ENCODE measurements around the gene ABTB1. TPM values are rescaled to one million over a fixed set of nuclear protein-coding genes. Genes with fewer than 3 reads are reported as not detected.

Gene ABTB1
- total RNA-seq, 1 experiment from 2014 or later, result 12.5 TPM

GRCh38 chr3:127684871-127685707, 12.3 kb downstream of the ABTB1 start:
- TF ChIP-seq ZBTB43 (CRISPR knock-in tag; IDR thresholded peaks at IDR 0.05) (no peak), AFF4 (CRISPR knock-in tag; IDR thresholded peaks at IDR 0.05; ENCODE audit: borderline replicate concordance) (no peak), FOXP4 (CRISPR knock-in tag; IDR thresholded peaks at IDR 0.05) (no peak), IRF1 (CRISPR knock-in tag; IDR thresholded peaks at IDR 0.05) (no peak)
- Mint-ChIP-seq H3K4me1 (peaks cover 26% of the 10 kb centered on the region), H3K9me3 (no peaks in the 10 kb centered on the region), H3K27me3 (ENCODE audit: low read depth) (no peaks in the 10 kb centered on the region), H3K27ac (no peak overlapping the region), H3K4me3 (no peak overlapping the region), H3K36me3 (no peaks in the 10 kb centered on the region)
- DNase-seq (ENCODE audit: low spot score) (peak; percentile 7), ATAC-seq (no peak)
- CTCF ChIA-PET, result interaction anchor here (0.8 to 8.5 kb wide), 6 partner anchors 11 to 275 kb away, joined by 3 to 127 read pairs (median 6); no protein-coding TSS in a partner anchor
- POLR2A ChIA-PET, result no interaction called here

- CTCF ChIA-PET, result interaction anchor here (0.8 to 8.5 kb wide), 2 partner anchors 10 to 111 kb away, joined by 3 to 127 read pairs; no protein-coding TSS in a partner anchor
- no peaks in the 10 kb centered on the region for H3K27me3 Mint-ChIP-seq (ENCODE audit: low read depth)
- no peak overlapping the region for H3K4me3 Mint-ChIP-seq
- no peaks in the 10 kb centered on the region for H3K36me3 Mint-ChIP-seq
- TF ChIP-seq CREM (CRISPR knock-in tag; IDR thresholded peaks at IDR 0.05) (no peak), ATF1 (CRISPR knock-in tag; IDR thresholded peaks at IDR 0.05) (no peak), PRRX2 (CRISPR knock-in tag; IDR thresholded peaks at IDR 0.05) (no peak)
- ATAC-seq, result no peak
- no peak for DNase-seq (ENCODE audit: low spot score)
- peaks cover 28% of the 10 kb centered on the region for H3K4me1 Mint-ChIP-seq
- no peak overlapping the region for H3K27ac Mint-ChIP-seq
- no peaks in the 10 kb centered on the region for H3K9me3 Mint-ChIP-seq
- POLR2A ChIA-PET, result no interaction called here
Measured at GRCh38 chr3:127685708-127686511, 13.2 kb downstream of the ABTB1 start.

- Mint-ChIP-seq H3K27me3 (ENCODE audit: low read depth) (no peaks in the 10 kb centered on the region), H3K36me3 (no peaks in the 10 kb centered on the region), H3K4me3 (no peak overlapping the region), H3K27ac (no peak overlapping the region), H3K9me3 (no peaks in the 10 kb centered on the region), H3K4me1 (peaks cover 27% of the 10 kb centered on the region)
- ATAC-seq, result no peak
- ChIA-PET POLR2A (no interaction called here), CTCF (no interaction called here)
- no peak for DNase-seq (ENCODE audit: low spot score)
- TF ChIP-seq GTF2I (CRISPR knock-in tag; conservative IDR thresholded peaks at IDR 0.05) (no peak), HMGA2 (CRISPR knock-in tag; IDR thresholded peaks at IDR 0.05) (no peak), KAT7 (CRISPR knock-in tag; IDR thresholded peaks at IDR 0.05; ENCODE audit: borderline replicate concordance) (no peak), MXD4 (CRISPR knock-in tag; IDR thresholded peaks at IDR 0.05; ENCODE audit: borderline replicate concordance) (no peak), AFF4 (CRISPR knock-in tag; IDR thresholded peaks at IDR 0.05; ENCODE audit: borderline replicate concordance) (no peak), AR (CRISPR knock-in tag; IDR thresholded peaks at IDR 0.05) (no peak), NFE2L1 (CRISPR knock-in tag; IDR thresholded peaks at IDR 0.05) (no peak), TP53 (CRISPR knock-in tag; IDR thresholded peaks at IDR 0.05) (no peak)
Measured at GRCh38 chr3:127686512-127686894, 13.8 kb downstream of the ABTB1 start.
